GM18505 (cell line): ENCODE measurements around the gene VGLL3.
"Not testable (repeated sequence)": the region's sequence is repeated elsewhere in the genome, so short reads cannot be mapped to it uniquely, and the experiment has no call there.

Experiments used
- ATAC-seq: cut with Tn5 transposase; IDR thresholded peaks from one replicate; pipeline ENCODE4 v1.9.1; 2021; ENCODE audit not compliant: unreplicated experiment
- POLR2A ChIP-seq: IDR thresholded peaks from 4 replicates; pipeline ENCODE4 v1.6.1; 2011; ENCODE audit warnings: borderline replicate concordance; ENCODE audit not compliant: insufficient read depth, insufficient read length; ENCODE audit errors: extremely low read depth

The VGLL3 gene

DNA sequence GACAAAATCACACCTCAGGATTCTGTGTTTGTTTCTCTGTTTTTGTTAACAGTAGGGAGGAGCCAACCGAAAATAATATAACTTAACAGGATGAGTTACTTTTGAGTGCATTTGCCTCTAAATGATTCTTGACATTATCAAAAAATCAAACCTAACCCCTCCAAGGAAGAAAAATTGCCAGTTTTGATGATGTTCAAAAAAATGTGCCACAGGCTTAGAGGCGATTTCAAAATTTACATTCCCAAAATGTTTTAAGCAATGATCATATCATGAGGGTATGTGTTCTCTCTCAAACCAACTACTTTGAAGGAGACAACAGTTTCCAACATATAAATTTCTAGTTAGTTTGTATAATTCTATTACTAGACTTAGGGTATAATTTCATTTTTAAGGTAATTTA is 6.7 kb downstream of the VGLL3 start:
- no peak for TF ChIP-seq POLR2A
- no peak for ATAC-seq

- ATAC-seq: no peak
- no peak for TF ChIP-seq POLR2A
Measured at GRCh38 chr3:86982883-86983282, 8.1 kb downstream of the VGLL3 start.

DNA sequence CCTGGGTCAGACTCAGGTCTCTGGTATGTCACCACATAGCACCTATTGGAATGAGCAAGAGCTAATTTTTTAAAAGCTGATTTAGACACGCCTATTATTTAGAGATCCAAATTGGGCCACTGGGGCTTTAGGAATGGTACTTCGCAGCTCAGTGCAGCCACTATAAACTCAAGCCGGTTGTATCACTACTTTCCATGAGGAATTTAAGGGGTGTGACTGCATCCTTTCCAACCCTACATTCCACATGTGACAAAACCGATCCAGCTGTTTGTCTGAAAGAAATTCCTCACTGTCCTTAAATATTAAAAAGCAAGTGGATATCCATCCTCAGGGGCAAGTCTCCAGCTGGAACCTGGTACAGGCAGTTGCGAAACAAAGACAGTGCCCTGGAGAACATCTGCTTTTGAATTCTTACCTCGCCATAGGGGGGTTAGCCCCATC is 12.8 kb downstream of the VGLL3 start:
- no peak for ATAC-seq
- TF ChIP-seq POLR2A: no peak

- TF ChIP-seq POLR2A: no peak
- no peak for ATAC-seq
Measured at GRCh38 chr3:86976219-86976618, 14.7 kb downstream of the VGLL3 start.

DNA sequence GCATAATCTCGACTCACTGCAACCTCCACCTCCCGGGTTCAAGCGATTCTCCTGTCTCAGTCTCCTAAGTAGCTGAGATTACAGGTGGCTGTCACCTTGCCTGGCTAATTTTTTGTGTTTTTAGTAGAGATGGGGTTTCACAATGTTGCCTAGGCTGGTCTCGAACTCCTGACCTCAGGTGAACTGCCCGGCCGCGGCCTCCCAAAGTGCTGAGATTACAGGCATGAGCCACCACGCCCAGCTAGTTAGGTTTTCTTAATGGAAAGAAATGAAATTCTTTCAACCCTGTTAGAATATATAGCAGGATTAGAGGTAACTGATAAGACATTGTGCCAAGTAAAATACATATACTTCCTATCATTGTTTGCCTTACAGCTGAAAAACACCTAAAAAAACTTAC is 16.8 kb downstream of the VGLL3 start:
- ATAC-seq: not testable (repeated sequence)

DNA sequence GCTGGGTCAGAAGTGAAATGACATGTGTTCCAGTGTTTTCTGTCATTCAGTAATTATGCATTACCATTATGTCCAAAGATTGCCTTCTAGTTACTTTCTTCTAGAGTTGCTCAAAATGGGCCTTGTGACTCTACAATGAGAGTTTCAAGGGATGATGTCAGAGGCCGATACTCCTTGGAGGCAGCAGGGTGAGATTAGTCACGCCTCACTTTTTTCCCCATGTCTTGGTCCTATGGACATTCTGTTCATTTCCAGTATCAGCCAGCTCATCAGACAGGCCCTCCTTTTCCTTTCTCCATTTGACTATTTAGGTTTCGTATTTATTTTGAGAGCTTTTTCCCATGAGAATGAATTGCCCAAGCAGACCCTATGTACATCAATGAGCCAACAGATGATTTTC is 17.5 kb downstream of the VGLL3 start:
- no peak for TF ChIP-seq POLR2A
- no peak for ATAC-seq

DNA sequence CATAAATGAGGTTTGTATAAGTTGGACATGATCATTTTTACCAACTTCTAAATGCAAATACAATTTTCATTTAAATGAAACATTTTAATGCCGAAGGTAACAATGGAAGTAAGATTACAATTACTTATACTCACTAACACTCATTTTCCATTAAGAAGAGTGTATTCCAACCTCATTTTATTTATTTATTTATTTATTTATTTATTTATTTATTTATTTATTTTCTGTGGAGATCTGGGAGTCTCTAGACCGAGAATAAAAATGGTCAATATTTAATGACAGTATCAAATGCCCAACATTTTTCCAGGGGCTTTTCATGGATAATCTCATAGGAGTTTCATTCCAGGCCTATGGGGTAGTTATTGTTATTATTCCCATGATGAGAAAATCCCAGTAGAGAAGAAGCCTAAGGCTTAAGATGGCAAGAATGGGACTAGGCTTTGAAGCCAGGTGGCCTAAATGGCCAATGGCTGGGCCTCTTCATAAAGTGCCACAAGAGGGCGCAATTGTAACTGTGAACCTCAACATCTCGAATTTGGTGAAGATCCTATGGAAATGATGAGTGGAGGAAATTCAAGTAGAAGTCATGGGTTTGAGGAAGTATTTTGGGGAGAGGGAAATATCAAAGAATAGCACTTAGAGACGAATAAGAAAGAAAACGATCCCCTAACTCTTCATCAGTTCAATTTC is 21.3 kb downstream of the VGLL3 start:
- peak; percentile 53 for ATAC-seq
- no peak for TF ChIP-seq POLR2A

DNA sequence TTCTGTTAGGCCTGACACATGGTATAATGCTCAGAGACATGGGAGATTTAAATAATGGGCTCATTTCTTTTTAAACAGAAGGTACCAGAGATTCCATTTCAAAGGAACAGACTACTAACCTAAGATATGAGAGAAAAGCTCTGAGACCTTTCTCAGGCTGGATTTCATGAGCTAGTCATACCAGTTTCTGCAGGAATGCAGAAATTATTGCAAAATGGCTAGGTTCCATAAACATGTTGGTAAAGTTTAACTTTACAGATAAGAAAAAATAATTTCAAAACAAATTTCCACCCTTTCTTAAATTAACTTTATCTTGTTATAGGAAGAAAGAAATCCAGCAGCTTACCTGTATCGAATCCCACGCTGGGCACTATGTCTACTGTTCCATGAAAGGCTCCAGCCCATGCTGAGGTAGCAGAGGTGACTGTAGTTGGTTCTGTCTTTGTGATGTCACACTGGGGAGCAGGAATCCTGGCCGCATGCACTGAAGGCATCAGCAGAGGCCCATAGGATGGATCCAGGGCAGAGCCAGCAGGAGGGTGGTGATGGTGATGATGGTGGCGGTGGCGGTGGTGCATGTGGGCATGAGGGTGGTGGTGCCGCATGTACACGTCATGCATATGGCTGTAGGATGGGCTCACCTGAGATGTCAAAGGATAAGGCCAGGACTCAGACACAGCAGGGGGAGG is 22.6 kb downstream of the VGLL3 start:
- ATAC-seq: no peak
- no peak for TF ChIP-seq POLR2A

GRCh38 chr3:86967062-86967461 is 23.9 kb downstream of the VGLL3 start:
- no peak for ATAC-seq
- no peak for TF ChIP-seq POLR2A

DNA sequence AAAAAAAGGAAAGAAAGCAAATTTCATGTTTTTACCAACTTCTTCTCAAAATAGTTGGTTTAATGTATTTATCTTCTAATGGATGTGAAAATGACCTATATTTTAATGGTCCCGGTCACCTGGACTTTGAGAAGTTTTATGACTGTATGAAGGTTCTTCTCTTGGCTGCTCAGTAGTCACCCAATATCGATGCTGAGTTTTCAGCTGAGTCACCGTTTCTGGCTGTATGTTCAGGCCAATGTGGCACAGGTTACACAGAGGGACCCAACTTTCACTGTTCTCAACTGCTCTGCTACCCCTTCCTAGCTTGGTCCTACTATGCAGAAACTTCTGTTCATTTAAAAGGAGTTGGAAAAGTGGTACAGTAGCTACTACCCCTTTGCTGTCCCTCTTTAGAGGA is 25.8 kb downstream of the VGLL3 start:
- no peak for ATAC-seq
- TF ChIP-seq POLR2A: no peak

GRCh38 chr3:86963611-86964010 is 27.3 kb downstream of the VGLL3 start:
- no peak for TF ChIP-seq POLR2A

DNA sequence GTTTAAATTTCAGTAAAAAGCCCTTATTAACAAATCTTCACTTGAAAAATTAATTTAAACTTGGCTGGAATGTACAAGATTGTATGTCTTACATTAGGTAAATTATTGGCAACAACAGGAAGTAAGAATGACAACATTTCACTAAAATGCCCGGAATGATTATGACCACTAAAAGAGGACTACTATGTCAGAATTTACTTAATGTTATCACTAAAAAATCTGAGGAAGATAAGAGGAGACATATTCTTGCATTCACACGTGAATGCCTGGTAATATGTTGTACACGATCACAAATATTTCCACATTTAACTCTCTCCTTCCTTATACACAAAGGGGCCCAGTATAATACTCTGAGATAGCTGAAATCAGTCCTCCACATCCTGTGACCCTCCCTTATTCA is 29.7 kb downstream of the VGLL3 start:
- ATAC-seq: no peak
- TF ChIP-seq POLR2A: no peak

More at GRCh38 chr3:86963611-86964010, 27.3 kb downstream of the VGLL3 start:
- ATAC-seq: no peak

DNA sequence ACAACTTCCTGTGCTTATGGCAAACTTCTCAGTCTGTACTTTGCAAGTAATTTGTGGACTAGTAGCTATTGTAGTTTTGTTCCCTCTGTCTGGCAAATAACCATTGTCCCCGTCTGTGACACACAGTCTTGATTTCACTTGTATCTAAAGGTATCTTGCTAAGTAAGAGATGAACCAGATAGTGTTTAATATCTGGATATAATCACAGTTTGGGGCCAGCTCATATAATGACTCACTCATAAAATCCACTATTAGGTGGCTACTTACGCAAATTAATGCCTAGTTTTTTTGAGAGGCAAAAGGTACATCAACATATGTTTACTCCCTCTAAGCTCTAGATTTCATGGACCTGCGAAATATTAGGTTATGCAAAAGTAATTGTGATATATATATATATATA is 30.4 kb downstream of the VGLL3 start:
- no peak for TF ChIP-seq POLR2A
- ATAC-seq: no peak

DNA sequence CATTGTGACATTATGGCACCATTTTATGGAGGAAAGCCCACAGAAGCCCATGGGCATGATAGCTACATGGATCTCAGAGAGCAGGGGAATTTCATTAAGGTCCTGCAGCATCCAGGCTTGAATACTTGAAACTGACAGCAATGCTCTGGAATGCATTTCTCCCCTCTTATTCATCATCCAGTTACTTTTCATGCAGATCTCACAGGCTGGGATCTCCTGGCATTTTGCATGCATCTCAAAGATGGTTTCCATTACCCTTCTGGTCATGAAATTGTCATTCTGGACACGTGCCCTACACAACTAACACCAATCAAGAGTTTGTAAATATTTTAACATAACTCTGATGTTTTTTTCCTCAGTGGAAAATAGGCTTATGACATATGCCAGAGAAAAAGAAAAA is 32.4 kb downstream of the VGLL3 start:
- no peak for ATAC-seq
- TF ChIP-seq POLR2A: no peak
